Measurements from ENCODE around the gene PUM2. TPM values are rescaled to one million over a fixed set of nuclear protein-coding genes. Genes with fewer than 3 reads are reported as not detected.

PUM2 gene
- polyA plus RNA-seq, 1 donor (not counting 4 experiments of a cell fraction or from before 2014, with no cell fraction given) = 47.5 TPM

DNA sequence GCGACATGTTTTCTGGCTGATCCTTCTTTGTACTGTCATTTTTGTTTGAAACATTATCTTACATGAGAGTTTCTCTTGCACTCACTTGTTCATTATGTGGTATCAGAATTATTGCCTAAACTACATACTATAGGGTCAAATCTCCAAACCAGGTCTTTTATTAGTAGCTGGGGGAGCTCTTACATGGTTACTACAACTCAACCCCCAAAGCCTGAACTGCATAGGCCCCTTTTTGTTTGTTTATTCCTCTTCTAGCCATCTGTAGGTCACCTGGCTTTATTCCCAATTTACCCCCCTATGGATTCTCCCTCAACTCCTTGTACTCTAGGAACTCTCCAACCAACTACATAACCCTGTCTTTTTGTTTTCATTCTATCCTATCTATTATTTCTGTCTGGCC, 46.7 kb downstream of the PUM2 start:
- H3K27me3 ChIP-seq (ENCODE audit: control insufficient read depth, extremely low read depth, insufficient read depth, low read length) = no peaks in the 10 kb centered on the region
- TF ChIP-seq, protein P1, sequence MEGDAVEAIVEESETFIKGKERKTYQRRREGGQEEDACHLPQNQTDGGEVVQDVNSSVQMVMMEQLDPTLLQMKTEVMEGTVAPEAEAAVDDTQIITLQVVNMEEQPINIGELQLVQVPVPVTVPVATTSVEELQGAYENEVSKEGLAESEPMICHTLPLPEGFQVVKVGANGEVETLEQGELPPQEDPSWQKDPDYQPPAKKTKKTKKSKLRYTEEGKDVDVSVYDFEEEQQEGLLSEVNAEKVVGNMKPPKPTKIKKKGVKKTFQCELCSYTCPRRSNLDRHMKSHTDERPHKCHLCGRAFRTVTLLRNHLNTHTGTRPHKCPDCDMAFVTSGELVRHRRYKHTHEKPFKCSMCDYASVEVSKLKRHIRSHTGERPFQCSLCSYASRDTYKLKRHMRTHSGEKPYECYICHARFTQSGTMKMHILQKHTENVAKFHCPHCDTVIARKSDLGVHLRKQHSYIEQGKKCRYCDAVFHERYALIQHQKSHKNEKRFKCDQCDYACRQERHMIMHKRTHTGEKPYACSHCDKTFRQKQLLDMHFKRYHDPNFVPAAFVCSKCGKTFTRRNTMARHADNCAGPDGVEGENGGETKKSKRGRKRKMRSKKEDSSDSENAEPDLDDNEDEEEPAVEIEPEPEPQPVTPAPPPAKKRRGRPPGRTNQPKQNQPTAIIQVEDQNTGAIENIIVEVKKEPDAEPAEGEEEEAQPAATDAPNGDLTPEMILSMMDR (optimal IDR thresholded peaks at IDR 0.05 in 1 of 3, IDR thresholded peaks at IDR 0.05 in 1 of 3, conservative IDR thresholded peaks at IDR 0.05 in 1 of 3; ENCODE audit: extremely low read depth in 1 of 3, insufficient read depth in 2 of 3, low read length in 3 of 3) = no peak
- no peak for TF ChIP-seq EZH2 (IDR thresholded peaks at IDR 0.05; ENCODE audit: low read length)
- FAIRE-seq = no peak
- no peak overlapping the region for H3K4me3 ChIP-seq (ENCODE audit: control insufficient read depth in 2 of 3, extremely low read depth in 1 of 3, insufficient read depth in 2 of 3, low read depth in 1 of 3, low read length in 3 of 3)
- no peak overlapping the region for H3K27ac ChIP-seq (ENCODE audit: control insufficient read depth, insufficient read depth, low read length)
- peaks cover 3% of the 10 kb centered on the region for H3K9me1 ChIP-seq (ENCODE audit: control insufficient read depth, extremely low read depth, insufficient read depth, low read length)
- no peak overlapping the region for H3K4me2 ChIP-seq (ENCODE audit: control insufficient read depth, extremely low read depth, insufficient read depth, low read depth, low read length)
- peaks cover 52% of the 10 kb centered on the region for H3K79me2 ChIP-seq (ENCODE audit: control insufficient read depth, insufficient read depth, low read length)
- H3K9me3 ChIP-seq (ENCODE audit: control insufficient read depth, low read depth, low read length) = no peaks in the 10 kb centered on the region
- peaks cover 9 to 19% of the 10 kb centered on the region in 2 experiments for H3K36me3 ChIP-seq (ENCODE audit: control insufficient read depth in 2 of 2, extremely low read depth in 1 of 2, insufficient read depth in 2 of 2, low read length in 2 of 2)
- H4K20me1 ChIP-seq (ENCODE audit: control insufficient read depth, extremely low read depth, insufficient read depth, low read length) = peaks cover 4% of the 10 kb centered on the region
- H3K4me1 ChIP-seq (ENCODE audit: control insufficient read depth, extremely low read depth, insufficient read depth, low read length) = peaks cover 14% of the 10 kb centered on the region
- no peak for DNase-seq (ENCODE audit: low read depth, low spot score)
- H3K9ac ChIP-seq (ENCODE audit: control insufficient read depth, extremely low read depth, insufficient read depth, low read length) = no peak overlapping the region
- no peak overlapping the region for H2AFZ ChIP-seq (ENCODE audit: control insufficient read depth, low read length)
- dilution Hi-C loops (cut with MboI; ENCODE audit: extremely low pct_ligation_motif_present, low sequenced_read_pairs) = no loop called here

DNA sequence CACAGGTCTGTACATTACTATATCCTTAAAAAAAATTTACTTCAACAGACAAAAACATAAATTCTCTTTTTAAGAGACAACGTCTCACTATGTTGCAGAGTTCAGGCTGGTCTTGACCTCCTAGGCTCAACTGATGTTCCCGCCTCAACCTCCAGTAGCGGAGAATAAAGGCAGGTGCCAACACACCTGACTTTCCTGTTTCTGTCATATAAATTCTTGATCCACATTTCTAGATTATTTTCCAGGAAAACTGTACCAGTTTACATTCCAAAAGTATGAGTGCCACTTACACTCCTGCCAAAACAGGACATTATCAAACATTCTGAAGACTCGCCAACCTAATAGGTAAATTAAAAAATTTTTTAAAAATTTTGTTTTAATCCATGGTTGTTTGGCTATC, 48.6 kb downstream of the PUM2 start:
- H3K36me3 ChIP-seq (ENCODE audit: control insufficient read depth in 2 of 2, extremely low read depth in 1 of 2, insufficient read depth in 2 of 2, low read length in 2 of 2) = peaks cover 8 to 19% of the 10 kb centered on the region in 2 experiments
- no peaks in the 10 kb centered on the region for H3K9me3 ChIP-seq (ENCODE audit: control insufficient read depth, low read depth, low read length)
- H3K9me1 ChIP-seq (ENCODE audit: control insufficient read depth, extremely low read depth, insufficient read depth, low read length) = peaks cover 3% of the 10 kb centered on the region
- no peak for DNase-seq (ENCODE audit: low read depth, low spot score)
- no peak overlapping the region for H3K27ac ChIP-seq (ENCODE audit: control insufficient read depth, insufficient read depth, low read length)
- dilution Hi-C loops (cut with MboI; ENCODE audit: extremely low pct_ligation_motif_present, low sequenced_read_pairs) = no loop called here
- FAIRE-seq = no peak
- H3K4me2 ChIP-seq (ENCODE audit: control insufficient read depth, extremely low read depth, insufficient read depth, low read depth, low read length) = no peak overlapping the region
- H3K4me3 ChIP-seq (ENCODE audit: control insufficient read depth in 2 of 3, extremely low read depth in 1 of 3, insufficient read depth in 2 of 3, low read depth in 1 of 3, low read length in 3 of 3) = no peak overlapping the region
- no peaks in the 10 kb centered on the region for H3K27me3 ChIP-seq (ENCODE audit: control insufficient read depth, extremely low read depth, insufficient read depth, low read length)
- H2AFZ ChIP-seq (ENCODE audit: control insufficient read depth, low read length) = no peak overlapping the region
- H3K79me2 ChIP-seq (ENCODE audit: control insufficient read depth, insufficient read depth, low read length) = peaks cover 54% of the 10 kb centered on the region
- H3K4me1 ChIP-seq (ENCODE audit: control insufficient read depth, extremely low read depth, insufficient read depth, low read length) = peaks cover 14% of the 10 kb centered on the region
- H3K9ac ChIP-seq (ENCODE audit: control insufficient read depth, extremely low read depth, insufficient read depth, low read length) = no peak overlapping the region
- TF ChIP-seq, protein P1 (optimal IDR thresholded peaks at IDR 0.05 in 1 of 3, IDR thresholded peaks at IDR 0.05 in 1 of 3, conservative IDR thresholded peaks at IDR 0.05 in 1 of 3; ENCODE audit: extremely low read depth in 1 of 3, insufficient read depth in 2 of 3, low read length in 3 of 3) = no peak
- no peak for TF ChIP-seq EZH2 (IDR thresholded peaks at IDR 0.05; ENCODE audit: low read length)
- H4K20me1 ChIP-seq (ENCODE audit: control insufficient read depth, extremely low read depth, insufficient read depth, low read length) = peaks cover 4% of the 10 kb centered on the region
